A549 (cell line): ENCODE data around the gene SYNJ2BP.

Experiments
- CBX8 ChIP-seq: fragments of 200-600 bp; sonication (generic); IDR thresholded peaks from 2 replicates; pipeline ENCODE4 v1.6.1; 2016
- CHD2 ChIP-seq: fragments of 150-350 bp; IDR thresholded peaks from 2 replicates; pipeline ENCODE4 v1.6.1; 2014; ENCODE audit warnings: low read length; ENCODE audit not compliant: partially characterized antibody
- KDM1A ChIP-seq: fragments of 200-600 bp; sonication (generic); IDR thresholded peaks from 2 replicates; pipeline ENCODE4 v1.6.1; 2016; ENCODE audit warnings: low read depth, mild to moderate bottlenecking
- MAZ ChIP-seq: fragments of 150-350 bp; IDR thresholded peaks from 2 replicates; pipeline ENCODE4 v1.6.1; 2014; ENCODE audit warnings: antibody characterized with exemption, low read depth, low read length, borderline replicate concordance
- MYC ChIP-seq: IDR thresholded peaks from 2 replicates; pipeline ENCODE4 v1.6.1; 2012; ENCODE audit warnings: mild to moderate bottlenecking, inconsistent platforms, low read length, improper control_type of control experiment, borderline replicate concordance
- POLR2A ChIP-seq: IDR thresholded peaks from 2 replicates; pipeline ENCODE4 v1.6.1; 2012; ENCODE audit warnings: mild to moderate bottlenecking, low read length
- SREBF2 ChIP-seq: fragments of 450-650 bp; IDR thresholded peaks from 2 replicates; pipeline ENCODE4 v1.6.1; 2014; ENCODE audit warnings: mild to moderate bottlenecking, moderate library complexity
- TF ChIP-seq, protein P1 (sequence below): fragments of >200 bp; sonication (Bioruptor Twin); formaldehyde crosslinking; IDR thresholded peaks from 3 replicates; pipeline ENCODE4 v1.5.1; 2016
- TF ChIP-seq, protein P2 (sequence below): IDR thresholded peaks from 2 replicates; pipeline ENCODE4 v1.6.1; 2012
- TF ChIP-seq, protein P3 (sequence below): fragments of >200 bp; sonication (Bioruptor Twin); formaldehyde crosslinking; IDR thresholded peaks from 2 replicates; pipeline ENCODE4 v1.6.1; 2016

DNA sequence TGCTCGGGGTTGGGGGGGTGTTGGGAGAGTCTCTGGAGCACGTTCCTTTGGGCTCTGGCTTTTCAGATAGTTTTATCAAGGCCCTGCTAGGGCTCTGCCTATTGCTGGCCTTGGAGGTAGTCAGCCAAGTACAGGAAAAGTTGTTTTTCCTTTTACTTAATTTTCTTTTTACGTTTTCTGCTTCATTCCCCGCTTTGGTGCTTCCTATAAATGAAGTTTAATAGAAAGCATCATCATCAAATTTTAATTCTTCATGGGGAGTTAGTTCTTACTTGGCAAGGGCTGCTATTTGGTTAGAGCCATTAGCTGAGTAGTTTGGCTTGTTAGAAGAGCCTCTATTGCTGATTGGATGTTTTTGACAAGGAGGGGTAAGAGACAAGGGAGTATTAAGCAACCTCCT is 20.0 kb upstream of the SYNJ2BP start:
- TF ChIP-seq, protein P1, sequence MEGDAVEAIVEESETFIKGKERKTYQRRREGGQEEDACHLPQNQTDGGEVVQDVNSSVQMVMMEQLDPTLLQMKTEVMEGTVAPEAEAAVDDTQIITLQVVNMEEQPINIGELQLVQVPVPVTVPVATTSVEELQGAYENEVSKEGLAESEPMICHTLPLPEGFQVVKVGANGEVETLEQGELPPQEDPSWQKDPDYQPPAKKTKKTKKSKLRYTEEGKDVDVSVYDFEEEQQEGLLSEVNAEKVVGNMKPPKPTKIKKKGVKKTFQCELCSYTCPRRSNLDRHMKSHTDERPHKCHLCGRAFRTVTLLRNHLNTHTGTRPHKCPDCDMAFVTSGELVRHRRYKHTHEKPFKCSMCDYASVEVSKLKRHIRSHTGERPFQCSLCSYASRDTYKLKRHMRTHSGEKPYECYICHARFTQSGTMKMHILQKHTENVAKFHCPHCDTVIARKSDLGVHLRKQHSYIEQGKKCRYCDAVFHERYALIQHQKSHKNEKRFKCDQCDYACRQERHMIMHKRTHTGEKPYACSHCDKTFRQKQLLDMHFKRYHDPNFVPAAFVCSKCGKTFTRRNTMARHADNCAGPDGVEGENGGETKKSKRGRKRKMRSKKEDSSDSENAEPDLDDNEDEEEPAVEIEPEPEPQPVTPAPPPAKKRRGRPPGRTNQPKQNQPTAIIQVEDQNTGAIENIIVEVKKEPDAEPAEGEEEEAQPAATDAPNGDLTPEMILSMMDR, result no peak
- no peak for TF ChIP-seq MYC
- TF ChIP-seq, protein P2, sequence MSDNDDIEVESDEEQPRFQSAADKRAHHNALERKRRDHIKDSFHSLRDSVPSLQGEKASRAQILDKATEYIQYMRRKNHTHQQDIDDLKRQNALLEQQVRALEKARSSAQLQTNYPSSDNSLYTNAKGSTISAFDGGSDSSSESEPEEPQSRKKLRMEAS, result no peak
- TF ChIP-seq MAZ, result no peak
- TF ChIP-seq POLR2A, result no peak
- no peak for TF ChIP-seq SREBF2
- TF ChIP-seq, protein P3, sequence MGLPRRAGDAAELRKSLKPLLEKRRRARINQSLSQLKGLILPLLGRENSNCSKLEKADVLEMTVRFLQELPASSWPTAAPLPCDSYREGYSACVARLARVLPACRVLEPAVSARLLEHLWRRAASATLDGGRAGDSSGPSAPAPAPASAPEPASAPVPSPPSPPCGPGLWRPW, result no peak
- no peak for TF ChIP-seq CBX8
- no peak for TF ChIP-seq KDM1A
- no peak for TF ChIP-seq CHD2
